ENCODE measurements around the gene BTBD17. TPM values are rescaled to one million over a fixed set of nuclear protein-coding genes. Genes with fewer than 3 reads are reported as not detected.

BTBD17 gene
- total RNA-seq, 2 donors from 2014 or later: 1.0 TPM; not detected in 1

- Histone ChIP-seq H3K9me3 (no peaks in the 10 kb centered on the region), H3K36me3 (replicated peaks in 1 of 2; ENCODE audit: insufficient read depth in 1 of 2, low read depth in 2 of 2) (no peaks in the 10 kb centered on the region), H3K4me3 (no peak overlapping the region), H3K4me1 (peaks cover 12% of the 10 kb centered on the region), H3K27ac (no peak overlapping the region), H3K27me3 (peaks cover 0 to 15% of the 10 kb centered on the region in 2 donors)
- WGBS, 2 donors: 17 to 31% methylated on average over 8 to 14 of the region's 14 CpGs
- no peak for TF ChIP-seq POLR2A (IDR thresholded peaks at IDR 0.05)
- DNase-seq (no peak), ATAC-seq (no peak)
- intact Hi-C loops (cut with DNase I): no loop called here
These were observed 1.3 kb upstream of the BTBD17 start for GRCh38 chr17:74362810-74363498.

- intact Hi-C loops (cut with DNase I): no loop called here
- H3K4me3 ChIP-seq: no peak overlapping the region
- TF ChIP-seq, protein P1, sequence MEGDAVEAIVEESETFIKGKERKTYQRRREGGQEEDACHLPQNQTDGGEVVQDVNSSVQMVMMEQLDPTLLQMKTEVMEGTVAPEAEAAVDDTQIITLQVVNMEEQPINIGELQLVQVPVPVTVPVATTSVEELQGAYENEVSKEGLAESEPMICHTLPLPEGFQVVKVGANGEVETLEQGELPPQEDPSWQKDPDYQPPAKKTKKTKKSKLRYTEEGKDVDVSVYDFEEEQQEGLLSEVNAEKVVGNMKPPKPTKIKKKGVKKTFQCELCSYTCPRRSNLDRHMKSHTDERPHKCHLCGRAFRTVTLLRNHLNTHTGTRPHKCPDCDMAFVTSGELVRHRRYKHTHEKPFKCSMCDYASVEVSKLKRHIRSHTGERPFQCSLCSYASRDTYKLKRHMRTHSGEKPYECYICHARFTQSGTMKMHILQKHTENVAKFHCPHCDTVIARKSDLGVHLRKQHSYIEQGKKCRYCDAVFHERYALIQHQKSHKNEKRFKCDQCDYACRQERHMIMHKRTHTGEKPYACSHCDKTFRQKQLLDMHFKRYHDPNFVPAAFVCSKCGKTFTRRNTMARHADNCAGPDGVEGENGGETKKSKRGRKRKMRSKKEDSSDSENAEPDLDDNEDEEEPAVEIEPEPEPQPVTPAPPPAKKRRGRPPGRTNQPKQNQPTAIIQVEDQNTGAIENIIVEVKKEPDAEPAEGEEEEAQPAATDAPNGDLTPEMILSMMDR (IDR thresholded peaks at IDR 0.05): no peak
- TF ChIP-seq POLR2A (IDR thresholded peaks at IDR 0.05): no peak
- DNase-seq: no peak
- no peaks in the 10 kb centered on the region for H3K9me3 ChIP-seq
- H3K4me1 ChIP-seq: peaks cover 18% of the 10 kb centered on the region
- no peak for ATAC-seq
- no peak overlapping the region for H3K27ac ChIP-seq
- no peaks in the 10 kb centered on the region for H3K36me3 ChIP-seq (replicated peaks in 1 of 2; ENCODE audit: insufficient read depth in 1 of 2, low read depth in 2 of 2)
- WGBS, 2 donors: 13 to 21% methylated on average over 7 to 9 of the region's 9 CpGs
- peaks cover 0 to 24% of the 10 kb centered on the region in 2 donors for H3K27me3 ChIP-seq
These were observed 369 bp upstream of the BTBD17 start for GRCh38 chr17:74362069-74362405.

DNA sequence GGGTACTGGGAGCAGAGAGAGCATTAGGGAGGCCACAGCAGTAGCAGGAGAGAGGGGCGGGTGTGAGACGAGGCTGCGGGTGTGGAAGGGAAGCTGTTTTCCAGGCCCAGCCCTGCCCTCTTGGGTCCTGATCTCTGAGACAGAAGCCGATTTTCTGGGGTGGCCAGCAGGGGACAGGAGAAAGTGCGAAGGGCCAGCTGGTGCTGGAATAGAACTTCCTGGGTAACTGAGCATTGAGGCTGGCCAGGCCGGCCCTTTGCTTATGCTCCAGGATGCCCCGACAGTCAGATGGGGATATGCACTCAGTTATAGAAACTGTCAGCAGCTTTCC lies 804 bp downstream of the BTBD17 start:
- ATAC-seq (no peak), DNase-seq (no peak)
- 28 to 36% methylated on average over 6 to 7 of the region's 7 CpGs for WGBS, 2 donors
- TF ChIP-seq POLR2A (IDR thresholded peaks at IDR 0.05): no peak
- TF ChIP-seq, protein P1 (IDR thresholded peaks at IDR 0.05): no peak
- H3K4me3 ChIP-seq: no peak overlapping the region
- H3K9me3 ChIP-seq: no peaks in the 10 kb centered on the region
- intact Hi-C loops (cut with DNase I): no loop called here
- H3K27me3 ChIP-seq: peaks cover 0 to 26% of the 10 kb centered on the region in 2 donors
- peaks cover 26% of the 10 kb centered on the region for H3K4me1 ChIP-seq
- H3K27ac ChIP-seq: no peak overlapping the region
- H3K36me3 ChIP-seq (replicated peaks in 1 of 2; ENCODE audit: insufficient read depth in 1 of 2, low read depth in 2 of 2): no peaks in the 10 kb centered on the region

DNA sequence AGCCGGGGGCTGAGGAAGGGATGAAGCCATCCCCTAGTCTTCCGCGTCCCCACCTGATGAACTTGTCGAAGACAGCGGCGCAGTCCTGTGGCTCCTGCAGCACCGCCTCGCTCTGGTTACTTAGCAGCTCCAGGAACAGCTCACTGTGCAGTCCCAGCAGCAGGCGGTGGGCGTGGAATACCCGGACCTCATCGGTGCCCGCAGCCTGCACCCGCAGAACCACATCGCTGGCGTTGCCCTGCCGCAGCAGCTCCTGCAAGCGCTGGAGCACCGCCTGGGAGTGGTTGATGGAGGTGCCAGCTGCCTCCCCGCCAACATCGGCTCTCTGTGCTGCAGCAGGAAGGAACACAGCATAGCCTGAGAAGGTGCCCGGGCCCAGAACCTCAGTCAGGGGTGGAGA lies 1.8 kb downstream of the BTBD17 start:
- no peaks in the 10 kb centered on the region for H3K36me3 ChIP-seq (replicated peaks in 1 of 2; ENCODE audit: insufficient read depth in 1 of 2, low read depth in 2 of 2)
- H3K27ac ChIP-seq: no peak overlapping the region
- H3K4me3 ChIP-seq: no peak overlapping the region
- no peak for DNase-seq
- 78 to 88% methylated on average over 7 to 22 of the region's 22 CpGs for WGBS, 2 donors
- peaks cover 0 to 26% of the 10 kb centered on the region in 2 donors for H3K27me3 ChIP-seq
- TF ChIP-seq, protein P1 (IDR thresholded peaks at IDR 0.05): no peak
- TF ChIP-seq POLR2A (IDR thresholded peaks at IDR 0.05): no peak
- no peak for ATAC-seq
- H3K9me3 ChIP-seq: no peaks in the 10 kb centered on the region
- intact Hi-C loops (cut with DNase I): loop anchor here (10.0 kb wide), 1 partner anchor 155 kb away; the partner anchor contains the start of gene RPL38
- peaks cover 26% of the 10 kb centered on the region for H3K4me1 ChIP-seq

DNA sequence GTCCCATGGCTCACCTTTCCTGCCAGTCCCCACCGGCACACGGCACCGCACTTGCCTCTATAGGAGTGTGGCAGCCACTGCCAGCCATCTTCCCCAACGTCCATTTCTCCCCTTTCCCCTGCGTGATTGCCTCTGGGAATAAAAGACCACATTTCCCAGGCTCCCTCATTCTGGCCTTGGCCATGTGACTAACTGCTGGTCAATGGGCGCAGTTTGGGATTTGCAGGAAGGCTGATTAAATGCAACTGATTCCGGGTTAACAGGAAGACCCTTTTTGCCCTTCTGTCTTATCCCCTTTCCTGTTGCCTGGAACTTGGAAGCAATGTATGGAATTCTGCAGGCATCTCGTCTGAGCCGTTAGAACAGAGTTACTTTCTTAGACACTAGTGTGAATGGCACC lies 3.0 kb downstream of the BTBD17 start:
- TF ChIP-seq POLR2A (IDR thresholded peaks at IDR 0.05): no peak
- TF ChIP-seq, protein P1 (IDR thresholded peaks at IDR 0.05): no peak
- no peak for ATAC-seq
- H3K36me3 ChIP-seq (replicated peaks in 1 of 2; ENCODE audit: insufficient read depth in 1 of 2, low read depth in 2 of 2): no peaks in the 10 kb centered on the region
- no peak overlapping the region for H3K4me3 ChIP-seq
- WGBS, 2 donors: 63 to 66% methylated on average over 9 of the region's 9 CpGs
- no peaks in the 10 kb centered on the region for H3K9me3 ChIP-seq
- DNase-seq: no peak
- no peak overlapping the region for H3K27ac ChIP-seq
- H3K4me1 ChIP-seq: peaks cover 26% of the 10 kb centered on the region
- H3K27me3 ChIP-seq: peaks cover 0 to 26% of the 10 kb centered on the region in 2 donors
- intact Hi-C loops (cut with DNase I): loop anchor here (10.0 kb wide), 1 partner anchor 154 kb away; the partner anchor contains the start of gene RPL38

Measured in body of pancreas (tissue), 4 donors.